Measurements from ENCODE around the gene NXF3. TPM values are rescaled to one million over a fixed set of nuclear protein-coding genes. Genes with fewer than 3 reads are reported as not detected.
"Not testable (repeated sequence)": the region's sequence is repeated elsewhere in the genome, so short reads cannot be mapped to it uniquely, and the experiment has no call there.

The NXF3 gene
- total RNA-seq, 2 donors from 2014 or later = 1.0 to 1.6 TPM

DNA sequence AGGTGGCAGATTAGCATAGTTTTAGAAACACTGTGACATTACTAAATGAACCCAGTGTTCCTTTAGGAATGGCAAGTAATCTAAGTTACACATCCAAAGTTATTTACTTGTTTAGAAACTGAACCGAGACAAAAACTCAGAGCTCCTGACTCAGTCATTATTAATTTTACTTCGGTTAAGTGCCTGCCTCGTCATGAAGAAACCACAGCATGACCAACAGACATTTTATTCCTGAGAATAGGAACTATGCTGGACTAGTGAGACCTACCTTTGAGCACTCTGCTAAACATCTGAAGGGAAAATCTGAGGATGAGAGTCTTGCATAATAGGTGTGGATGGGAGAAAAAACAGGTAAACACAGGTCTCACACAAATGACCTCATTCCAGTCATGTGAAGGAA, 31.5 kb downstream of the NXF3 start:
- no peak for DNase-seq
- no peak for ATAC-seq
- intact Hi-C loops (cut with DNase I) = no loop called here

GRCh38 chrX:103056902-103057301, 36.0 kb downstream of the NXF3 start:
- no peak for ATAC-seq
- DNase-seq = no peak
- intact Hi-C loops (cut with DNase I) = no loop called here

DNA sequence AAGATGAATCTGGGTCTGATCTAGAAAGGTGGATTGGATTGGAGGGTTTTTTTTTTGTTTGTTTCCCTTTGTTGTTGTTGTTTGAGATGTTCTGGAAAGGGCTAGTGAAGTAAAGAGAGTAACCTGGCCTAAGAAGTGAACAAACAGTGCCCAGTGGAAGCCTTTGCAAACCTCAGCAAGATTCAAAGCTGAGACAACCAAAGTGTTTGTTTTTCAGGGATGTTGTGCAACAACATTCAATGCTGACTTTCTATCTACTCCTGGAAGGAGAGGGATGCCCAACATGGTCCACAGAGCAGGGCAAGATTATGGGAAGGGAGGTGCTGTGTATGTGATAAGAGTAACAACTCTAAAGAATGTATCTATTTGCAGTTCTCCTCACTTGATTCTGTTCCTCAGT, 40.3 kb downstream of the NXF3 start:
- intact Hi-C loops (cut with DNase I) = no loop called here
- ATAC-seq = no peak
- no peak for DNase-seq

DNA sequence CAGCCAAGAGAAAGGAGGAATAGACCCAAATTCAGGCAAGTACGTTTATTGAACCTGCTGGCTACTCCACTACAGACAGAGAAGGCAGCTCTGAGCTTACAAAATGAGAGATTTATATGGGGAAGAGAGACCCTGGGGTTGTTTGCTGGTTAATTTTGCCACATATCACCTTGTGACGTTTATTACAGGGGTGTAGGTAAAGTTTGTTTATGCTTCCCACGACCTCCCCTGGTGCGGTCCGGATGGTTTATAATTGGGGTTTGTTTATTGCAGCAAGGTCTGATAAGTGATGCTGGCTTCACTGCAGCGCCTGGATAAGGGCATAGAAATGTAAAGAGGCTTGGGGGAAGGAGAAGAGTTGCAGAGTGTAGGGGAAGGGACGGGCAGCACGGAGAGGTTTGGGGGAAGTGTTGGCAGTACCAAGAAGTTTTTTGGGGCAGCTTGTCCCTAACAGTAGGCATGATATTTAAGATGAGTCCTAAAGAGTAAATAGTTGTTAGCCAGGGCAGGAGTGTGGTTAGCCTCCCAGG, 41.6 kb downstream of the NXF3 start:
- intact Hi-C loops (cut with DNase I) = no loop called here
- ATAC-seq (no peak), DNase-seq (no peak)

- intact Hi-C loops (cut with DNase I); DNase-seq; ATAC-seq: not testable (repeated sequence)
Observed at GRCh38 chrX:103033371-103033770, 59.6 kb downstream of the NXF3 start.

Other genes starting within 250 kb of the NXF3 start
- gene RAB40AL, start 155.9 kb downstream of the NXF3 start, total RNA-seq = under 1 TPM; 0.35 to 0.55 TPM
- gene BEX1, start 29.0 kb downstream of the NXF3 start, total RNA-seq = 1 to 10 TPM; 2.2 to 8.9 TPM
- 10 to 100 TPM; 47.5 to 68.8 TPM for gene BEX4, start 122.0 kb upstream of the NXF3 start, total RNA-seq
- gene TCEAL8, start 162.0 kb upstream of the NXF3 start, total RNA-seq = 10 to 100 TPM; 46.1 to 53.3 TPM
- gene TCEAL5, start 183.6 kb upstream of the NXF3 start, total RNA-seq = under 1 TPM; 0.50 TPM
- 10 to 100 TPM in 1 of 2 donors, 1 to 10 TPM in 1; 8.4 to 18.6 TPM for gene BEX2, start 217.8 kb upstream of the NXF3 start, total RNA-seq
- 1 to 10 TPM; 4.9 to 6.4 TPM for gene TCEAL7, start 237.1 kb upstream of the NXF3 start, total RNA-seq